Astrocyte (in vitro differentiated cells and primary cell): Measurements from ENCODE around the gene MAS1. TPM values are rescaled to one million over a fixed set of nuclear protein-coding genes. Genes with fewer than 3 reads are reported as not detected.

Source experiments
- DNase-seq: peaks from one replicate; pipeline ENCODE4 v3.0.0-alpha.2; 2010; ENCODE audit warnings: low read depth
- FAIRE-seq: peaks from 2 replicates; lab custom pipeline; 2011; peaks lifted over from hg19 to GRCh38; lab: Jason Lieb, UNC
- H2AFZ ChIP-seq: 2 replicates; pipeline ENCODE4 v1.6.0; 2012; ENCODE audit warnings: low read depth, low read length, inconsistent platforms
- H3K27ac ChIP-seq: 2 replicates; pipeline ENCODE4 v1.5.1; 2011; ENCODE audit warnings: low read depth, low read length, inconsistent platforms
- H3K27me3 ChIP-seq: 2 replicates; pipeline ENCODE4 v1.6.0; 2011; ENCODE audit warnings: low read length, inconsistent platforms; ENCODE audit not compliant: insufficient read depth
- H3K36me3 ChIP-seq: 2 replicates; pipeline ENCODE4 v1.5.1; 2011; ENCODE audit warnings: low read length, inconsistent platforms; ENCODE audit not compliant: insufficient read depth
- H3K4me1 ChIP-seq: 2 replicates; pipeline ENCODE4 v1.5.1; 2011; ENCODE audit warnings: low read length, inconsistent platforms; ENCODE audit not compliant: insufficient read depth
- H3K4me2 ChIP-seq: 2 replicates; pipeline ENCODE4 v1.6.0; 2012; ENCODE audit warnings: low read length, inconsistent platforms
- H3K4me3 ChIP-seq: 2 replicates; pipeline ENCODE4 v1.5.1; 2011; ENCODE audit warnings: low read depth, mild to moderate bottlenecking, low read length, inconsistent platforms; ENCODE audit not compliant: insufficient read depth
- H3K79me2 ChIP-seq: 2 replicates; pipeline ENCODE4 v1.6.0; 2012; ENCODE audit warnings: mild to moderate bottlenecking, low read length, inconsistent platforms; ENCODE audit not compliant: insufficient read depth
- H3K9ac ChIP-seq: 2 replicates; pipeline ENCODE4 v1.6.0; 2012; ENCODE audit warnings: mild to moderate bottlenecking, low read length, inconsistent platforms
- H3K9me3 ChIP-seq: 2 replicates; pipeline ENCODE4 v1.5.1; 2012; ENCODE audit warnings: low read depth, mild to moderate bottlenecking, low read length, inconsistent platforms; ENCODE audit not compliant: insufficient read depth
- H4K20me1 ChIP-seq: 2 replicates; pipeline ENCODE4 v1.6.0; 2012; ENCODE audit warnings: low read length, inconsistent platforms; ENCODE audit not compliant: insufficient read depth
- H3K27ac Mint-ChIP-seq: one replicate; pipeline ENCODE4 v1.8.0; 2021; ENCODE audit warnings: mild to moderate bottlenecking, mixed read lengths; ENCODE audit not compliant: unreplicated experiment
- H3K27me3 Mint-ChIP-seq: one replicate; pipeline ENCODE4 v1.8.0; 2021; ENCODE audit warnings: low read depth, mixed read lengths; ENCODE audit not compliant: unreplicated experiment
- H3K36me3 Mint-ChIP-seq: one replicate; pipeline ENCODE4 v1.8.0; 2021; ENCODE audit warnings: low read depth, mixed read lengths; ENCODE audit not compliant: unreplicated experiment
- H3K4me1 Mint-ChIP-seq: one replicate; pipeline ENCODE4 v1.8.0; 2021; ENCODE audit warnings: low read depth, mixed read lengths; ENCODE audit not compliant: unreplicated experiment
- H3K4me3 Mint-ChIP-seq: one replicate; pipeline ENCODE4 v1.8.0; 2021; ENCODE audit warnings: mild to moderate bottlenecking, moderate library complexity, mixed read lengths; ENCODE audit not compliant: unreplicated experiment
- H3K9me3 Mint-ChIP-seq: one replicate; pipeline ENCODE4 v1.8.0; 2021; ENCODE audit warnings: mild to moderate bottlenecking, mixed read lengths; ENCODE audit not compliant: unreplicated experiment
- CTCF ChIP-seq: IDR thresholded peaks from 2 replicates; pipeline ENCODE4 v1.5.1; 2011; ENCODE audit warnings: low read depth, mild to moderate bottlenecking, inconsistent platforms, low read length, moderate library complexity; ENCODE audit not compliant: insufficient read depth
- EZH2 ChIP-seq: IDR thresholded peaks from 2 replicates; pipeline ENCODE4 v1.6.1; 2012; ENCODE audit warnings: mild to moderate bottlenecking, low read length, inconsistent platforms; ENCODE audit not compliant: insufficient read depth
- total RNA-seq: library from RNA; stranded (reverse); gene quantifications from 2 replicates; pipeline ENCODE4 v1.2.1, GENCODE V29; 2021

Gene MAS1
- total RNA-seq, 1 donor from 2014 or later, result not detected

GRCh38 chr6:159935065-159935464, 44.3 kb downstream of the MAS1 start:
- H3K36me3 ChIP-seq, result no peaks in the 10 kb centered on the region
- no peaks in the 10 kb centered on the region for H4K20me1 ChIP-seq
- H3K36me3 Mint-ChIP-seq, result no peaks in the 10 kb centered on the region
- H3K4me3 ChIP-seq, result no peak overlapping the region
- DNase-seq (peak; percentile 68), FAIRE-seq (no peak)
- no peak overlapping the region for H2AFZ ChIP-seq
- H3K27ac Mint-ChIP-seq, result no peak overlapping the region
- peaks cover 11% of the 10 kb centered on the region for H3K4me1 Mint-ChIP-seq
- no peaks in the 10 kb centered on the region for H3K79me2 ChIP-seq
- H3K4me3 Mint-ChIP-seq, result no peak overlapping the region
- H3K4me1 ChIP-seq, result peaks cover 8% of the 10 kb centered on the region
- peaks cover 7% of the 10 kb centered on the region for H3K9me3 Mint-ChIP-seq
- TF ChIP-seq CTCF (no peak), EZH2 (no peak)
- H3K27me3 Mint-ChIP-seq, result peaks cover 12% of the 10 kb centered on the region
- H3K4me2 ChIP-seq, result peak overlapping the region; percentile 53
- H3K9me3 ChIP-seq, result peaks cover 10% of the 10 kb centered on the region
- peaks cover 2% of the 10 kb centered on the region for H3K27me3 ChIP-seq
- no peak overlapping the region for H3K9ac ChIP-seq
- peak overlapping the region; percentile 60 for H3K27ac ChIP-seq

GRCh38 chr6:159935633-159936032, 44.8 kb downstream of the MAS1 start:
- Histone ChIP-seq H4K20me1 (no peaks in the 10 kb centered on the region), H3K4me2 (peak overlapping the region; percentile 53), H3K79me2 (no peaks in the 10 kb centered on the region), H3K9me3 (peaks cover 10% of the 10 kb centered on the region), H3K4me3 (no peak overlapping the region), H2AFZ (no peak overlapping the region), H3K27me3 (peaks cover 2% of the 10 kb centered on the region), H3K36me3 (no peaks in the 10 kb centered on the region), H3K27ac (peak overlapping the region; percentile 60), H3K9ac (no peak overlapping the region), H3K4me1 (peaks cover 8% of the 10 kb centered on the region)
- Mint-ChIP-seq H3K27ac (no peak overlapping the region), H3K4me3 (no peak overlapping the region), H3K36me3 (no peaks in the 10 kb centered on the region), H3K4me1 (peaks cover 11% of the 10 kb centered on the region), H3K9me3 (peaks cover 7% of the 10 kb centered on the region), H3K27me3 (peaks cover 12% of the 10 kb centered on the region)
- no peak for FAIRE-seq
- peak; percentile 77 for DNase-seq
- TF ChIP-seq CTCF (no peak), EZH2 (no peak)

- Histone ChIP-seq H3K9ac (no peak overlapping the region), H3K27me3 (peaks cover 2% of the 10 kb centered on the region), H3K4me3 (no peak overlapping the region), H3K4me1 (peaks cover 5% of the 10 kb centered on the region), H3K79me2 (no peaks in the 10 kb centered on the region), H3K4me2 (no peak overlapping the region), H4K20me1 (no peaks in the 10 kb centered on the region), H3K36me3 (no peaks in the 10 kb centered on the region), H3K9me3 (peaks cover 14% of the 10 kb centered on the region), H3K27ac (no peak overlapping the region), H2AFZ (no peak overlapping the region)
- FAIRE-seq (no peak), DNase-seq (peak; percentile 22)
- peaks cover 4% of the 10 kb centered on the region for H3K27me3 Mint-ChIP-seq
- H3K4me3 Mint-ChIP-seq, result no peak overlapping the region
- H3K27ac Mint-ChIP-seq, result no peak overlapping the region
- peaks cover 13% of the 10 kb centered on the region for H3K9me3 Mint-ChIP-seq
- H3K36me3 Mint-ChIP-seq, result no peaks in the 10 kb centered on the region
- TF ChIP-seq CTCF (no peak), EZH2 (no peak)
- peaks cover 8% of the 10 kb centered on the region for H3K4me1 Mint-ChIP-seq
Measured at GRCh38 chr6:159939591-159940016, 48.8 kb downstream of the MAS1 start.
